BLaER1 treated with 17β-estradiol and CSF1 and Interleukin-3, amounts not matched to agents 10 nM and 100 nM (cell line): Measurements from ENCODE around the gene SKI.

Experiments used
- H3K27ac ChIP-seq, 11 experiments: shearing (Covaris generic); formaldehyde crosslinking; 2 replicates each; pipeline ENCODE4 v1.8.1; 2022
- H3K27me3 ChIP-seq, 11 experiments: shearing (Covaris generic); formaldehyde crosslinking; 2 replicates each; pipeline ENCODE4 v1.8.1; 2022
- H3K36me3 ChIP-seq, 11 experiments: shearing (Covaris generic); formaldehyde crosslinking; 2 replicates each; pipeline ENCODE4 v1.8.1; 2022
- H3K4me1 ChIP-seq, 10 experiments: shearing (Covaris generic); formaldehyde crosslinking; 2 replicates each; pipeline ENCODE4 v1.8.1; 2022
- H3K4me2 ChIP-seq, 11 experiments: shearing (Covaris generic); formaldehyde crosslinking; 2 replicates each; pipeline ENCODE4 v1.8.1; 2022
- H3K4me3 ChIP-seq, 10 experiments: shearing (Covaris generic); formaldehyde crosslinking; 2 replicates each; pipeline ENCODE4 v1.8.1; 2022
- H3K9ac ChIP-seq, 11 experiments: shearing (Covaris generic); formaldehyde crosslinking; 2 replicates each; pipeline ENCODE4 v1.8.1; 2022
- H3K9me3 ChIP-seq, 11 experiments: shearing (Covaris generic); formaldehyde crosslinking; replicated peaks in 1 of 11; 2 replicates each; pipeline ENCODE4 v1.8.1; 2022
- H4K20me1 ChIP-seq, 11 experiments: shearing (Covaris generic); formaldehyde crosslinking; 2 replicates each; pipeline ENCODE4 v1.8.1; 2022
- Cebpa-rat ChIP-seq, 11 experiments: shearing (Covaris generic); IDR thresholded peaks; 2 replicates each; pipeline ENCODE4 v1.8.1; 2022

SKI gene

GRCh38 chr1:2215329-2215728 is 12.8 kb upstream of the SKI start:
- no peak overlapping the region for H3K9ac ChIP-seq

DNA sequence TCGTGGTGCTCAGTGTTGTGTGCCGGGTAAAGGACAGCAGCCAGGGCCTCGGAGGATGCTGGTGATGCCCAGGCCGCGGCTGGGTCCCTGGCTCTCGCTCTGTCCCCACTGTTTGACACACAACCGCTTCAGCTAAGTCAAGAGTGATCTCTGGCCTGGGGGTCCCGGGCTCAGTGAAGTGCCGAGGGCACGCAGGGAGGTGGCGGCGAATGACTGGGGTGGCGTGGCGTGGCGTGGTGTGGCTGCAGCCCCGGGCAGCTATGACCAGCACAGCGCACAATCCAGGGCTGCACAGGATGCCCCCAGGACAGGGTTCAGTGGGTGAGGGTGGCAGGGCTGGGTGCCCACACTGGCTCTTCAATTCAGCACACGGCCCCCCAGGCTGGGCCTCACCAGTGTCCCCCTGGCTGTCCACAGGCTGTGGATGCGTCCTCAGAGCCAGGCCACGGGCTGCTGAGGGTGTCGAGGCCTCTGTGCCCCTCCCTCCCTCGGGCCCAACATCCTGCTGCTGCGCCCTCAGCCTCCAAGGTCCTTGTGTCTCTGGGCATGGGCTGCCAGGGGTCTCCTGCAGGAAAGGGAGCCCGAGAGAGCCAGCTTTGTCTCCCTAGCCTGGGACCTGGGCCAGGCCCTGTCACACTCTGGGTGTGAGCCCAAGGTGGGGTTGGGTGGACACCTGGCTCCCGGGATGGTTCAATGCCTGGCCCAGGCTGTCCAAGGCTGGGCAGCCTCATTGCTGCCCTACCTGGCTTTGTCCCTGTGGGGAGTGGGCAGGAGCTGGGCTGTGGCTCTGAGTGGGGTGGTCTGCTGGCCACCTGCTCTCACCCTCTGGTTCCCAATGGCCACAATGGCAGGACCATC is 12.0 kb upstream of the SKI start:
- TF ChIP-seq Cebpa-rat (IDR thresholded peaks at IDR 0.05), result no peak
- Histone ChIP-seq H3K9me3 (no peaks in the 10 kb centered on the region; a peak in 1 of 22 replicates), H3K9ac (no peak overlapping the region), H3K36me3 (no peaks in the 10 kb centered on the region), H4K20me1 (no peaks in the 10 kb centered on the region), H3K4me2 (peak overlapping the region in 2 of 11 experiments; percentile 5 to 13; a peak in 1 of 22 replicates), H3K4me1 (peaks cover 30 to 52% (median 35%) of the 10 kb centered on the region in 10 experiments), H3K27ac (no peak overlapping the region), H3K4me3 (no peak overlapping the region), H3K27me3 (no peaks in the 10 kb centered on the region)

More at GRCh38 chr1:2215329-2215728, 12.8 kb upstream of the SKI start:
- Histone ChIP-seq H3K9me3 (no peaks in the 10 kb centered on the region; a peak in 1 of 22 replicates), H3K4me2 (no peak overlapping the region), H3K4me1 (peaks cover 30 to 52% (median 35%) of the 10 kb centered on the region in 10 experiments), H3K4me3 (no peak overlapping the region), H4K20me1 (no peaks in the 10 kb centered on the region), H3K27me3 (no peaks in the 10 kb centered on the region), H3K36me3 (no peaks in the 10 kb centered on the region), H3K27ac (no peak overlapping the region)
- TF ChIP-seq Cebpa-rat (IDR thresholded peaks at IDR 0.05), result no peak

- Histone ChIP-seq H3K4me2 (peak overlapping the region in 2 of 11 experiments; percentile 5 to 13; a peak in 1 of 22 replicates), H3K27me3 (no peaks in the 10 kb centered on the region), H3K4me1 (peaks cover 29 to 49% (median 32%) of the 10 kb centered on the region in 10 experiments), H3K9me3 (no peaks in the 10 kb centered on the region; a peak in 1 of 22 replicates), H3K27ac (no peak overlapping the region), H3K4me3 (no peak overlapping the region), H3K36me3 (no peaks in the 10 kb centered on the region), H4K20me1 (no peaks in the 10 kb centered on the region), H3K9ac (no peak overlapping the region)
- TF ChIP-seq Cebpa-rat (IDR thresholded peaks at IDR 0.05), result no peak
These were observed 11.4 kb upstream of the SKI start for GRCh38 chr1:2216767-2217058.

DNA sequence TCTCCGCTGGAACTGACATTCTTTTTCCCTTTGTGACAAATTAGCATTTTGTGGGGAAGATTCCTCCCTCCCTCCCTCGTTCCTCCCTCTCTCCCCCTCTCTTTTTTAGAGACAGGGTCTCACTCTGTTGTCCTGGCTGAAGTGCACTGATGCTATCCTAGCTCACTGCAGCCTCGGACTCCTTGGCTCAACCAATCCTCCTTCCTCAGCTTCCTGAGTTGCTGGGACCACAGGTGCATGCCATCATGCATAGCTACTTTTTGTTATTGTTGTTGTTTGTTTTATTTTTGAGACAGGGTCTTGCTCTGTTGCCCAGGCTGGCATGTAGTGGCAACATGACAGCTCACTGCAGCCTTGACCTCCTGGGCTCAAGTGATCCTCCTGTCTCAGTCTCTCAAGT is 6.8 kb upstream of the SKI start:
- Histone ChIP-seq H3K27me3 (peaks cover 0 to 6% (median 3%) of the 10 kb centered on the region in 11 experiments; a peak in 12 of 22 replicates), H3K4me1 (peaks cover 2 to 54% (median 20%) of the 10 kb centered on the region in 10 experiments; a peak in 18 of 20 replicates), H4K20me1 (no peaks in the 10 kb centered on the region), H3K4me3 (no peak overlapping the region), H3K27ac (no peak overlapping the region), H3K4me2 (no peak overlapping the region), H3K9me3 (no peaks in the 10 kb centered on the region; a peak in 1 of 22 replicates), H3K36me3 (no peaks in the 10 kb centered on the region), H3K9ac (no peak overlapping the region)
- no peak for TF ChIP-seq Cebpa-rat (IDR thresholded peaks at IDR 0.05)

DNA sequence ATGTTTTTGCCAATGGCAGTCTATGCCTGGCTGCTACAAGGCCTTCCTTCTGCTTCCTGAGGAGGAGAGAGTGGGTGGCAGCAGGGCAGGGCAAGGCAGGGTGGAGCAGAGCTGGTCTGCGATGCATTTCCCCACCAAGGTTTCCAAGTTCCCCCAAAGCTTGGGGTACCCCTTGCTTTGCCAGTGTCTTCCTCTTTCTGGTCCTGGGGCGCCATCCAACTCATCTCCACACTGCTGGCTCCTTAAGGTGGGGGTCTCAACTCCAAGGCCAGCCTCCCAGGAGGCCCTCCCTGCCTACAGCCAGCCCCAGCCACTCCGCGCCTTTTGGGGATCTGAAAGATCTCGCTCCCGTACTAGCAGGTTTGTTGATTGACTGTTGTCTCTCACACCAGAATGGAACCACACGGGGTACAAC is 3.9 kb upstream of the SKI start:
- no peak overlapping the region for H3K9ac ChIP-seq
- TF ChIP-seq Cebpa-rat (IDR thresholded peaks at IDR 0.05), result no peak

GRCh38 chr1:2224631-2225428 is 3.3 kb upstream of the SKI start:
- Histone ChIP-seq H3K9me3 (no peaks in the 10 kb centered on the region), H4K20me1 (peaks cover 12 to 22% (median 13%) of the 10 kb centered on the region in 11 experiments), H3K27ac (peak overlapping the region in 3 of 11 experiments; percentile 18 to 35 (median 30); a peak in 2 of 22 replicates), H3K4me3 (no peak overlapping the region), H3K27me3 (peaks cover 0 to 31% (median 26%) of the 10 kb centered on the region in 11 experiments; a peak in 17 of 22 replicates), H3K36me3 (peaks cover 0 to 8% (median 4%) of the 10 kb centered on the region in 11 experiments; a peak in 7 of 22 replicates), H3K9ac (no peak overlapping the region), H3K4me1 (peaks cover 19 to 51% (median 39%) of the 10 kb centered on the region in 10 experiments), H3K4me2 (peak overlapping the region in 7 of 11 experiments; percentile 3 to 99 (median 93); a peak in 12 of 22 replicates)
- TF ChIP-seq Cebpa-rat (IDR thresholded peaks at IDR 0.05), result no peak

More for the DNA sequence above, 3.9 kb upstream of the SKI start:
- peak overlapping the region in 6 of 11 experiments; percentile 12 to 99 (median 95); a peak in 12 of 22 replicates for H3K4me2 ChIP-seq
- H3K4me1 ChIP-seq, result peaks cover 13 to 47% (median 34%) of the 10 kb centered on the region in 10 experiments
- peaks cover 0 to 1% (median 0%) of the 10 kb centered on the region in 11 experiments; a peak in 5 of 22 replicates for H3K36me3 ChIP-seq
- no peak overlapping the region for H3K4me3 ChIP-seq
- peaks cover 0 to 24% (median 19%) of the 10 kb centered on the region in 11 experiments; a peak in 17 of 22 replicates for H3K27me3 ChIP-seq
- H3K27ac ChIP-seq, result peak overlapping the region in 3 of 11 experiments; percentile 18 to 35 (median 30); a peak in 4 of 22 replicates
- H4K20me1 ChIP-seq, result peaks cover 6 to 15% (median 6%) of the 10 kb centered on the region in 11 experiments
- H3K9me3 ChIP-seq, result no peaks in the 10 kb centered on the region

GRCh38 chr1:2226525-2227345 is 1.4 kb upstream of the SKI start:
- Histone ChIP-seq H3K27ac (peak overlapping the region; percentile 76 to 98 (median 93)), H3K4me3 (peak overlapping the region; percentile 51 to 89 (median 66)), H3K4me2 (peak overlapping the region; percentile 87 to 99 (median 97))

More at GRCh38 chr1:2226525-2227345, 1.4 kb upstream of the SKI start:
- Histone ChIP-seq H3K9me3 (no peaks in the 10 kb centered on the region), H3K9ac (peak overlapping the region; percentile 78 to 99 (median 87)), H3K27me3 (peaks cover 0 to 36% (median 31%) of the 10 kb centered on the region in 11 experiments; a peak in 17 of 22 replicates), H3K4me1 (peaks cover 38 to 70% (median 57%) of the 10 kb centered on the region in 10 experiments), H3K36me3 (peaks cover 0 to 27% (median 18%) of the 10 kb centered on the region in 11 experiments; a peak in 10 of 22 replicates), H4K20me1 (peaks cover 31 to 41% (median 32%) of the 10 kb centered on the region in 11 experiments)
- no peak for TF ChIP-seq Cebpa-rat (IDR thresholded peaks at IDR 0.05)
